IPS-NIHi7 (cell line): Measurements from ENCODE around the gene SRCIN1.

Experiments
- DNase-seq: peaks from one replicate; pipeline ENCODE4 v3.0.0; 2012; ENCODE audit warnings: mixed read lengths; ENCODE audit errors: extremely low spot score

Gene SRCIN1

DNA sequence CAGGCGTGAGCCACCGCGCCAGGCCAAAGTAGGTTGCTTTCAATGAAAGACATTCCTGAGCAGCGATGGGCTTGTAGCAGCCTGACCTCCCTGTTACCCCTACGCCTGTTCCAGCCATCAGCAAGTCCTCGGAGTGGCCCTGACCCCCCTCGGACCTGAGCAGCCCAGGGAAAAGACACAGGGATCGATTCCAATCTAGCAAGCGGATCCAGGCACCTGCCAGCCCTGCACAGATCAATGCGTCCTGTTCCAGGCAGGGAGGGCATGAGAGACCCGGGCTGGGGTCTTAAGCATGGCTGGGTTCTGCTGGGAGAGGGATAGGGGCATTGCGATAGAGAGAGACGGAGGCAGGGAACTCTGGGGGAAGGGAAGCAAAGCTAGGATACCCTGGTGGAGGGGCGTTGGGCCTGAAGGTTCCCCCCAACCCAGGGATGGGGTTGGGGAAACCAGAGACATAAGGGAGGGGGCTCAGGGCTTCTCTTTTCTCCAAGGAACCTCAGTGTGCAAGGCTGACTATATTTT, 21.9 kb downstream of the SRCIN1 start:
- DNase-seq = no peak

- DNase-seq = no peak
These were observed 22.6 kb downstream of the SRCIN1 start for GRCh38 chr17:38583176-38583575.

GRCh38 chr17:38582069-38582468, 23.7 kb downstream of the SRCIN1 start:
- no peak for DNase-seq

GRCh38 chr17:38579934-38580333, 25.8 kb downstream of the SRCIN1 start:
- peak; percentile 78 for DNase-seq

GRCh38 chr17:38579083-38579480, 26.7 kb downstream of the SRCIN1 start:
- DNase-seq = no peak

GRCh38 chr17:38578229-38579082, 27.3 kb downstream of the SRCIN1 start:
- peak; percentile 56 for DNase-seq

- no peak for DNase-seq
These were observed 28.0 kb downstream of the SRCIN1 start for GRCh38 chr17:38577645-38578173.

DNA sequence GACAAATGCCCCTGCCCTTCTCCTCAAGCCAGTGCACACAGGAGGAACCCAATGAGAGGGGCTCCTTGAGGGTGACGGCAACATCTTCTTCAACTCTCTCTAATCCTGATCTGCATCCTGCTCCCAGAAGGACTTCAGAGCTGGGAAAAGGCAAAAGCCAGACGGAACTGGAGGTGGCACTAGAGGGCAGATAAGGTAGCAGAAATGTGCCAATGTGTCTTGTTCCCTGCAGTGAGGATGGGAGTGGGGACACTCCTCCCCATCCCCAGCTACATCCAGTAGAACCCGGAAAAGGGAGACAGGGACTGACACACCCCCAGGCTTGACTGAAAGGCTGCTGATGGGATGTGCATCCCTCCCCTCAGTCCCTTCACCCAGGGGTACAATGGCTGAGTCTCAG, 28.5 kb downstream of the SRCIN1 start:
- DNase-seq = no peak

- no peak for DNase-seq
These were observed 30.0 kb downstream of the SRCIN1 start for GRCh38 chr17:38575781-38576180.

DNA sequence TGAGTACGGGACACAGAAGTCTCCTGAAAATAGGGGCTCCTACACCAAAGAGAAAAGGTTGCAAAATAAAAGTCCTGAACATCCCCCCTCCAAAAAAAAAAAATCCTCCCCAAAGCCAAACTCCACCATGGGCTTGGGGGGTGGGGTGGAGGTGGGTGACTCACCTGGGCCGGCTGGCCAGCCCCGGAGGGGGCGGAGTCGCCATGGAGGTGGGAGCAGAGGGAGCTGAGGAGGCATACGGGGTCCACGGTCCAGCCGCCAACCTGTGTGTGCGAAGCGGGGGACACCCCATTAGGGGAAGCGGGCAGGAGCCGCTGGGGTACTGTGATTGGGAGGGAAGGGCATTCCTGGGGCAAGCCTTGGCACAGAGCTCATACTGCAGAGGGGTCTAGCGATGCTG, 31.0 kb downstream of the SRCIN1 start:
- DNase-seq = no peak

DNA sequence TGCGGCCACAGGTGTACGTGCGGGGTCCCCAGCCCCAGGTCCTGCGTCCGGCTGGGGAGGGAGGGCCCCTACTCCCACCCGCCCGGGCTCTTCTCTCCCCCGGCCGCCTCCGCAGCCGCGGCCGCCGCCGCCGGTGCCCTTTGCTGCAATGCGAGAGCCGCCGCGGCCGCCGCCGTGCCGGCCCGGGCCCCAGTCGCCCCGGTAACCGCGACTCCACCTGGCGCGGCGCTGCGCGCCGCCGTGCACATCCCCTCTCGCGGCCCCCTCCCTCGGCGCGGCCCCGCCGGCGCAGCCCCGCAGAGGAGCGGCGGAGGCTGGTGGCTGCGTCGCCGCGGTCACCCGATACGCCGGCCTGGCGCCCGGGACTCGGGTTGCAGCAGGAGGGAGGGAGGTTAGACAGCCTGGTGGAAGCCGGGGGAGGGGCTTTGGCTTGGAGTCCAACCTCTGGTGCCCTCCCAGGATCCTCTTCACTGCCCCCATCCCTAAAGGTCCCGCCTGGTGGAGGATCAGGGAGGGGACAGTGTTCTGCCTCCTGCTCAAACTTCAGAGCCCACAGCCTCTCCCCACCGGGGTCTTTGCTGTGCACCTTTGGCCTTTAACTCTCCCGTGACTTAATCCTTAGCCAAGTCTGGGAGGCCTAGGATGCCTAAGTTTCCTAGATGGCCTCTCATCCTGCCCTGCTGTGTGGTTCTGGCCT, 32.9 kb downstream of the SRCIN1 start:
- peak; percentile 75 for DNase-seq

DNA sequence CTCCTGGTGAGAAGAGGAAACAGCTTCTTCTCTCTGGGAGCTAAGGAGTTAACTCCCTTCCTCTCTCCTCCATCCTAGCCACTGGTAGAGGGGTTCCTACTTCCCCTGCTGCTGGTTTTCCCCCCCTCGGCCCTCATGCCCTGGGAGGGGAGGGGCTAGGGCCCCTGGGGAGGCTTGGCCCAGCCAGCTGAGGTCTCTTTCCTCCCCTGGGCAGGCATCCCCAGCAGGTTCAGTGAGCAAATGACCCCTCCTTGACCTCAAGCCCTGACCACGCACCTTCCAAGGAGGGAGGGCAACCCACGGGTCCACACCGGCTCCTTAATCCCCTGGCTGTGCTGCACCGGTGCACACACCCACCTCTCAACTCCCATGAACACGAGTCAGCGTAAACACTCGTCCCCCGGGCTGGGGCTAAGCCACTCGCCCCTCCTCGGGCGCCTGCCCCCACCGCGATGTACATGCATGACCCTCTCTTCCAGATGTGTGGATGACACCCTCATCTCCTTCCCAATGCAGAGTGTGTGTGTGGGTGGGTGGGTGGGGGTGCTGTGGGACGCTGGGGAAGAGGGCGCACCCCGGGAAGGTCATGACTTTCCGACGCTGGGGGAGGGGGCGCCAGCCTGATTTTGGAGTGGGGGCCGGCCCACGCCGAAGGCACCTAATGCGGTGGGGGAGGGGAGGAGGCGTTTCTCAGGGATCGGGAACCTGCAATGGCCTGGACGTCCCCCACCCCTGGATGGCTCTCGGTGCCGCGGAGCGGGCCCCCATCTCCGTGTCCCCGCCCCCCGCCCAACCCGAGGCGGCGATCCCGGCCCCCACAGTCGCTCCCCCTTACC, 33.7 kb downstream of the SRCIN1 start:
- DNase-seq = peak; percentile 73

GRCh38 chr17:38569701-38570512, 35.8 kb downstream of the SRCIN1 start:
- no peak for DNase-seq

DNA sequence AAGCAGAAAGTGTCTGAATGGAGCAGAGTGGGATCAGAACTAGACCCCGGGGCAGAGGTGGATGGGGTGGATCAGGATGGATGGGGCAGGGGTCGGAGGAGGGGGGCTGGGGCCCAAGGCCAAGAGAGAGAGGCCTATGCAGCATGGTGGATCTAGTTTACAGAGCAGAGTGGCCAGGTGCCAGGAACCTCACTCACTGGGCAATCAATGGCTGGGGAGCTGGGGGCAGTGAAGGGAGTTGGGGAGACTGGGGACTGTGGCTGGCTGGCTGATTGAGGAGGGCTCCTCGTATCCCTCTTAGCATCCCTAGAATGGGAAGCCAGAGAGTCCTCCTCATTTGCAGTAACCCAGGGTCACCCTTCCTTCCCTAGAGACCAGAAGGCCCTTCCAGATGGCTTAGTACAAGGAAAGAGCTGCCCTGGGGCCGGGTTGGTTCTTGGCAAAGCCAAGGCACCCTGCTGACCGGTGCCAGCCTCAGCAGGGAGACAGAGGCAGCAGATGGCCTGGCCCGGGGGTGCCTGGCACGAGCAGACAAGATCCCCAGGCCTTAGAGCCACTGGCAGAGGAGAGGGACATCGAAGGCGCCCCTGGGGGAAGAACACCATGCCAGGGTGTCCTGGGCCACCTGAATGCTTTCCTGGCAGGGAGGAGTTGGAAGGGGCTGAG, 36.8 kb downstream of the SRCIN1 start:
- DNase-seq = no peak

DNA sequence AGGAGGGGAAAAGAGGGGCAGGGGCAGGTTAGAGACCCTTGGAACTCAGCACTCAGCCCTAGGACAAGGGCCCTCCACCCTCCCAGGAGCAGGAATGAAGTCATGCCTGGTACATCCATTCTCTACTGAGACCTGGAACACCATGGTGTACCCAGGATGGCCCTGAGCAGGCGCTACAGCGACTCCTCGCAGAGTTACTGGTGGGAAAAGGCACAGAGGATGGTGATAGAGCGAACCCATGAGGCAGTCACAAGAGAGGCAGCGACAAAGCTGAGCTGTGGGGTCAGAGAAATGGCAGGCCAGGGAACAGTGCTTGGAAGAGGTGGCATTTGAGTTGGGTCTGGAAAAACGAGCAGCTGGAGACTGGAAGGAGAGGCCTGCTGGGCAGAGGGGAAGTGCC, 37.5 kb downstream of the SRCIN1 start:
- DNase-seq = no peak

GRCh38 chr17:38567350-38567749, 38.4 kb downstream of the SRCIN1 start:
- DNase-seq = no peak

GRCh38 chr17:38566666-38567031, 39.1 kb downstream of the SRCIN1 start:
- DNase-seq = no peak

- no peak for DNase-seq
These were observed 39.7 kb downstream of the SRCIN1 start for GRCh38 chr17:38565853-38566665.

- DNase-seq = no peak
These were observed 40.9 kb downstream of the SRCIN1 start for GRCh38 chr17:38564869-38565268.
